Neural cell (in vitro differentiated cells): ENCODE results near the gene TBC1D14. TPM values are rescaled to one million over a fixed set of nuclear protein-coding genes. Genes with fewer than 3 reads are reported as not detected.

Experiments
- H2AFZ ChIP-seq: fragments of 200-600, 300-800 bp; sonication (generic), shearing (Covaris generic); 2 replicates; pipeline ENCODE4 v1.6.0; 2014; ENCODE audit warnings: low read depth, mild to moderate bottlenecking, antibody characterized with exemption, low read length, moderate library complexity
- H3F3A ChIP-seq: fragments of 200-600 bp; shearing (Covaris generic); 2 replicates; pipeline ENCODE4 v1.6.1; 2016; ENCODE audit warnings: mild to moderate bottlenecking, moderate library complexity, mixed read lengths, antibody characterized with exemption, low read length; ENCODE audit not compliant: insufficient read depth, poor library complexity, severe bottlenecking
- H3K27ac ChIP-seq: fragments of 200-600, 300-800 bp; sonication (generic), shearing (Covaris generic); 2 replicates; pipeline ENCODE4 v1.5.1; 2014; ENCODE audit warnings: mild to moderate bottlenecking, low read length, moderate library complexity
- H3K27me3 ChIP-seq: fragments of 300-800, 200-600 bp; sonication (generic), shearing (Covaris generic); 2 replicates; pipeline ENCODE4 v1.6.0; 2014; ENCODE audit warnings: mild to moderate bottlenecking, low read depth, low read length, moderate library complexity; ENCODE audit not compliant: insufficient read depth
- H3K36me3 ChIP-seq: fragments of 300-800, 200-600 bp; sonication (generic), shearing (Covaris generic); 2 replicates; pipeline ENCODE4 v1.5.1; 2014; ENCODE audit warnings: mild to moderate bottlenecking, antibody characterized with exemption, low read length, moderate library complexity; ENCODE audit not compliant: insufficient read depth
- H3K4me2 ChIP-seq: fragments of 300-800, 200-600 bp; sonication (generic), shearing (Covaris generic); 2 replicates; pipeline ENCODE4 v1.6.0; 2014; ENCODE audit warnings: mild to moderate bottlenecking, low read length
- H3K4me3 ChIP-seq: fragments of 300-800, 200-600 bp; sonication (generic), shearing (Covaris generic); 2 replicates; pipeline ENCODE4 v1.5.1; 2014; ENCODE audit warnings: mild to moderate bottlenecking, low read length, moderate library complexity
- H3K79me2 ChIP-seq: fragments of 200-600 bp; shearing (Covaris generic); replicated peaks from 2 replicates; pipeline ENCODE4 v1.6.0; 2014; ENCODE audit warnings: mild to moderate bottlenecking, low read length, moderate library complexity; ENCODE audit not compliant: insufficient read depth
- H3K9ac ChIP-seq: fragments of 300-800, 200-600 bp; sonication (generic), shearing (Covaris generic); 2 replicates; pipeline ENCODE4 v1.6.1; 2016; ENCODE audit warnings: mild to moderate bottlenecking, low read length, mixed read lengths
- H3K9me2 ChIP-seq: fragments of 200-600 bp; shearing (Covaris generic); 2 replicates; pipeline ENCODE4 v1.6.1; 2016; ENCODE audit warnings: mild to moderate bottlenecking, low read length, mixed read lengths; ENCODE audit not compliant: insufficient read depth
- H3K9me3 ChIP-seq: fragments of 200-600, 300-800 bp; sonication (generic), shearing (Covaris generic); 2 replicates; pipeline ENCODE4 v1.6.1; 2016; ENCODE audit warnings: mild to moderate bottlenecking, mixed run types, low read length, moderate library complexity, mixed read lengths
- H4K20me1 ChIP-seq: fragments of 200-600 bp; shearing (Covaris generic); 2 replicates; pipeline ENCODE4 v1.6.1; 2016; ENCODE audit warnings: mild to moderate bottlenecking, mixed run types; ENCODE audit not compliant: insufficient read depth
- EP300 ChIP-seq: fragments of 450-650 bp; conservative IDR thresholded peaks from 2 replicates; pipeline ENCODE4 v1.6.1; 2014; ENCODE audit warnings: antibody characterized with exemption, mild to moderate bottlenecking, moderate library complexity; ENCODE audit not compliant: poor library complexity, severe bottlenecking
- EZH2 ChIP-seq: fragments of 200-600, 300-800 bp; shearing (Covaris generic), sonication (generic); IDR thresholded peaks from 2 replicates; pipeline ENCODE4 v1.6.1; 2014; ENCODE audit warnings: antibody characterized with exemption, low read length, borderline replicate concordance, mild to moderate bottlenecking; ENCODE audit not compliant: insufficient read depth, poor library complexity, severe bottlenecking
- MXI1 ChIP-seq: fragments of 450-650 bp; conservative IDR thresholded peaks from 2 replicates; pipeline ENCODE4 v1.6.1; 2014; ENCODE audit warnings: antibody characterized with exemption, mild to moderate bottlenecking; ENCODE audit not compliant: poor library complexity, severe bottlenecking
- POLR2AphosphoS5 ChIP-seq: IDR thresholded peaks from 2 replicates; pipeline ENCODE4 v1.6.1; 2012
- RAD21 ChIP-seq: fragments of 450-650 bp; conservative IDR thresholded peaks from 2 replicates; pipeline ENCODE4 v1.6.1; 2014; ENCODE audit warnings: antibody characterized with exemption, mild to moderate bottlenecking, moderate library complexity
- SMC3 ChIP-seq: fragments of 450-650 bp; conservative IDR thresholded peaks from 2 replicates; pipeline ENCODE4 v1.6.1; 2014; ENCODE audit warnings: antibody characterized with exemption, mild to moderate bottlenecking, moderate library complexity; ENCODE audit not compliant: poor library complexity
- TAF1 ChIP-seq: IDR thresholded peaks from 2 replicates; pipeline ENCODE4 v1.6.1; 2012; ENCODE audit warnings: low read depth
- polyA plus RNA-seq: library from polyadenylated mRNA; depleted of rRNA; stranded (reverse); fragments of >200 nt; gene quantifications from 2 replicates; pipeline ENCODE4 v1.2.3, GENCODE V29; 2014
- TF ChIP-seq, protein P1 (sequence below): IDR thresholded peaks from 2 replicates; pipeline ENCODE4 v1.6.1; 2012; ENCODE audit warnings: borderline replicate concordance
- TF ChIP-seq, protein P2 (sequence below): fragments of 450-650 bp; IDR thresholded peaks from 2 replicates; pipeline ENCODE4 v1.5.1; 2014; ENCODE audit warnings: antibody characterized with exemption, mild to moderate bottlenecking, moderate library complexity; ENCODE audit not compliant: poor library complexity, severe bottlenecking

TBC1D14 gene
- polyA plus RNA-seq, 1 donor from 2014 or later = 125 TPM

DNA sequence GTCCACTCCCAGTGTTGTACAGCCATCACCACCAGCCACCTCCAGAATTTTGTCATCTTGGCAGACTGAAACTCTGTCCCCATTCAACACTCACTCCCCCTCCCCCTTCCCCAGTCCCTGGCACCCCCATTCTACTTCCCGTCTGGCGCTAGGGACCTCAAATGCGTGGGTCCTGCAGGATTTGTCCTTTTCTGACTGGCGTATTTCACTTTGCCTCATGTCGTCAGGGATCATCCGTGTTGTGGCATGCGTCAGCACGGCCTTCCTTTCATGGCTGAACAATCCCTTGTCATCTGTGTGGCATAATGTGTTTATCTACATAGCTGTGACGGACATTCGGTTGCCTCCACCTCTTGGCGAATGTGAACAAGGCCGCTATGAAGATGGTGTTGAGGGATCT, 139.0 kb downstream of the TBC1D14 start:
- no peak overlapping the region for H3K4me2 ChIP-seq
- H3K27ac ChIP-seq = no peak overlapping the region
- H3F3A ChIP-seq = no peaks in the 10 kb centered on the region
- no peaks in the 10 kb centered on the region for H3K36me3 ChIP-seq
- no peaks in the 10 kb centered on the region for H3K9me3 ChIP-seq
- no peak overlapping the region for H3K9ac ChIP-seq
- no peak overlapping the region for H2AFZ ChIP-seq
- H3K9me2 ChIP-seq = no peaks in the 10 kb centered on the region
- H3K27me3 ChIP-seq = no peaks in the 10 kb centered on the region
- H4K20me1 ChIP-seq = peaks cover 10% of the 10 kb centered on the region
- peaks cover 43% of the 10 kb centered on the region for H3K79me2 ChIP-seq
- H3K4me3 ChIP-seq = no peak overlapping the region
- TF ChIP-seq POLR2AphosphoS5 = no peak
- TF ChIP-seq EZH2 = no peak
- no peak for TF ChIP-seq EP300
- no peak for TF ChIP-seq RAD21
- TF ChIP-seq, protein P1, sequence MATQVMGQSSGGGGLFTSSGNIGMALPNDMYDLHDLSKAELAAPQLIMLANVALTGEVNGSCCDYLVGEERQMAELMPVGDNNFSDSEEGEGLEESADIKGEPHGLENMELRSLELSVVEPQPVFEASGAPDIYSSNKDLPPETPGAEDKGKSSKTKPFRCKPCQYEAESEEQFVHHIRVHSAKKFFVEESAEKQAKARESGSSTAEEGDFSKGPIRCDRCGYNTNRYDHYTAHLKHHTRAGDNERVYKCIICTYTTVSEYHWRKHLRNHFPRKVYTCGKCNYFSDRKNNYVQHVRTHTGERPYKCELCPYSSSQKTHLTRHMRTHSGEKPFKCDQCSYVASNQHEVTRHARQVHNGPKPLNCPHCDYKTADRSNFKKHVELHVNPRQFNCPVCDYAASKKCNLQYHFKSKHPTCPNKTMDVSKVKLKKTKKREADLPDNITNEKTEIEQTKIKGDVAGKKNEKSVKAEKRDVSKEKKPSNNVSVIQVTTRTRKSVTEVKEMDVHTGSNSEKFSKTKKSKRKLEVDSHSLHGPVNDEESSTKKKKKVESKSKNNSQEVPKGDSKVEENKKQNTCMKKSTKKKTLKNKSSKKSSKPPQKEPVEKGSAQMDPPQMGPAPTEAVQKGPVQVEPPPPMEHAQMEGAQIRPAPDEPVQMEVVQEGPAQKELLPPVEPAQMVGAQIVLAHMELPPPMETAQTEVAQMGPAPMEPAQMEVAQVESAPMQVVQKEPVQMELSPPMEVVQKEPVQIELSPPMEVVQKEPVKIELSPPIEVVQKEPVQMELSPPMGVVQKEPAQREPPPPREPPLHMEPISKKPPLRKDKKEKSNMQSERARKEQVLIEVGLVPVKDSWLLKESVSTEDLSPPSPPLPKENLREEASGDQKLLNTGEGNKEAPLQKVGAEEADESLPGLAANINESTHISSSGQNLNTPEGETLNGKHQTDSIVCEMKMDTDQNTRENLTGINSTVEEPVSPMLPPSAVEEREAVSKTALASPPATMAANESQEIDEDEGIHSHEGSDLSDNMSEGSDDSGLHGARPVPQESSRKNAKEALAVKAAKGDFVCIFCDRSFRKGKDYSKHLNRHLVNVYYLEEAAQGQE = no peak
- TF ChIP-seq SMC3 = no peak
- TF ChIP-seq, protein P2, sequence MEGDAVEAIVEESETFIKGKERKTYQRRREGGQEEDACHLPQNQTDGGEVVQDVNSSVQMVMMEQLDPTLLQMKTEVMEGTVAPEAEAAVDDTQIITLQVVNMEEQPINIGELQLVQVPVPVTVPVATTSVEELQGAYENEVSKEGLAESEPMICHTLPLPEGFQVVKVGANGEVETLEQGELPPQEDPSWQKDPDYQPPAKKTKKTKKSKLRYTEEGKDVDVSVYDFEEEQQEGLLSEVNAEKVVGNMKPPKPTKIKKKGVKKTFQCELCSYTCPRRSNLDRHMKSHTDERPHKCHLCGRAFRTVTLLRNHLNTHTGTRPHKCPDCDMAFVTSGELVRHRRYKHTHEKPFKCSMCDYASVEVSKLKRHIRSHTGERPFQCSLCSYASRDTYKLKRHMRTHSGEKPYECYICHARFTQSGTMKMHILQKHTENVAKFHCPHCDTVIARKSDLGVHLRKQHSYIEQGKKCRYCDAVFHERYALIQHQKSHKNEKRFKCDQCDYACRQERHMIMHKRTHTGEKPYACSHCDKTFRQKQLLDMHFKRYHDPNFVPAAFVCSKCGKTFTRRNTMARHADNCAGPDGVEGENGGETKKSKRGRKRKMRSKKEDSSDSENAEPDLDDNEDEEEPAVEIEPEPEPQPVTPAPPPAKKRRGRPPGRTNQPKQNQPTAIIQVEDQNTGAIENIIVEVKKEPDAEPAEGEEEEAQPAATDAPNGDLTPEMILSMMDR = no peak
- TF ChIP-seq MXI1 = no peak
- TF ChIP-seq TAF1 = no peak

DNA sequence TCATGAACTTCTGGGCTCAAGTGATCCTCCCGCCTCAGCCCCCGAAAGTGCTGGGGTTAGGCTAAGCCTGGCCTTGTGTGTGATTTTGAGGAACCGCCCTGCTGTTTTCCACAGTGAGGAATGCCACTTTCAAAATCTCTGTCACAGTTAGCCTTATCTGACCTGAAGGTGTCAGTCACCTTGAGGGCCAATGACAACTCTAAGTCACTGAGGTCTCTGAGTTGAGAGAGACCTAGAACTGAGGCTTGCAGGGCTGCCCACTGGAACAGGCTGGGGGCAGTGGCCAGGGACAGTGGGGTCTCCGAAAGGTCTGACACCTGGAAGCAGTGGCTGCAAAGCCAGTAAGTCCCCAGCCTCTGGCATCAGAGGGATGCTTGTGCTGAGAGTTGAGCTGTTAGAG, 139.7 kb downstream of the TBC1D14 start:
- Histone ChIP-seq H2AFZ (no peak overlapping the region), H3K9ac (no peak overlapping the region), H3K27me3 (no peaks in the 10 kb centered on the region), H3K27ac (no peak overlapping the region), H3K36me3 (no peaks in the 10 kb centered on the region), H4K20me1 (peaks cover 4% of the 10 kb centered on the region), H3K9me3 (no peaks in the 10 kb centered on the region), H3K4me2 (no peak overlapping the region), H3K79me2 (peaks cover 38% of the 10 kb centered on the region), H3F3A (no peaks in the 10 kb centered on the region), H3K9me2 (no peaks in the 10 kb centered on the region), H3K4me3 (no peak overlapping the region)
- TF ChIP-seq TAF1 = no peak
- TF ChIP-seq, protein P2 = no peak
- TF ChIP-seq SMC3 = no peak
- TF ChIP-seq EP300 = no peak
- TF ChIP-seq RAD21 = no peak
- no peak for TF ChIP-seq MXI1
- TF ChIP-seq EZH2 = no peak
